WTC11 (cell line): ENCODE results near the gene TNN. TPM values are rescaled to one million over a fixed set of nuclear protein-coding genes. Genes with fewer than 3 reads are reported as not detected.

ENCODE experiments used
- ATAC-seq: fragments of 200-7000 bp; cut with Tn5 transposase; 2 replicates; pipeline ENCODE4 v1.10.0; 2021; ENCODE audit warnings: mild to moderate bottlenecking, moderate library complexity
- CTCF ChIA-PET: fragments of 300-600 bp; sonication (Branson Sonifier 250); formaldehyde crosslinking; loops from one replicate; lab custom pipeline; 2021; ENCODE audit warnings: antibody characterized with exemption; lab: Charles Lee
- POLR2A ChIA-PET: fragments of 350-600 bp; sonication (Branson Sonifier 250); formaldehyde crosslinking; loops from one replicate; lab custom pipeline; 2021; ENCODE audit warnings: antibody characterized with exemption; lab: Charles Lee
- DNase-seq: peaks from one replicate; pipeline ENCODE4 v3.0.0; 2021; ENCODE audit warnings: low spot score
- H3K27ac Mint-ChIP-seq: 2 replicates; pipeline ENCODE4 v1.8.0; 2021; ENCODE audit warnings: mixed read lengths
- H3K27me3 Mint-ChIP-seq: 2 replicates; pipeline ENCODE4 v1.8.0; 2021; ENCODE audit warnings: low read depth, mild to moderate bottlenecking, moderate library complexity, mixed read lengths
- H3K36me3 Mint-ChIP-seq: 2 replicates; pipeline ENCODE4 v1.8.0; 2021; ENCODE audit warnings: mixed read lengths
- H3K4me1 Mint-ChIP-seq: 2 replicates; pipeline ENCODE4 v1.8.0; 2022; ENCODE audit warnings: mixed read lengths
- H3K4me3 Mint-ChIP-seq: 2 replicates; pipeline ENCODE4 v1.8.0; 2021; ENCODE audit warnings: mild to moderate bottlenecking, moderate library complexity, mixed read lengths
- H3K9me3 Mint-ChIP-seq: 2 replicates; pipeline ENCODE4 v1.8.0; 2021; ENCODE audit warnings: mixed read lengths
- ATF1 ChIP-seq: sonication (generic); formaldehyde crosslinking; IDR thresholded peaks from 2 replicates; pipeline ENCODE4 v1.8.1; 2023; ENCODE audit warnings: mild to moderate bottlenecking, moderate library complexity, missing genetic modification reagents
- FOXJ3 ChIP-seq: sonication (generic); formaldehyde crosslinking; IDR thresholded peaks from 2 replicates; pipeline ENCODE4 v1.9.0; 2021; ENCODE audit warnings: missing genetic modification reagents, mild to moderate bottlenecking, borderline replicate concordance
- FOXP1 ChIP-seq: sonication (generic); formaldehyde crosslinking; IDR thresholded peaks from 2 replicates; pipeline ENCODE4 v1.8.0; 2022; ENCODE audit warnings: missing genetic modification reagents, mild to moderate bottlenecking, moderate library complexity, borderline replicate concordance
- GABPB1 ChIP-seq: sonication (generic); formaldehyde crosslinking; IDR thresholded peaks from 2 replicates; pipeline ENCODE4 v1.8.1; 2023; ENCODE audit warnings: mild to moderate bottlenecking, missing genetic modification reagents
- IRF2 ChIP-seq: sonication (generic); formaldehyde crosslinking; IDR thresholded peaks from 2 replicates; pipeline ENCODE4 v1.8.0; 2022; ENCODE audit warnings: low read depth, missing genetic modification reagents, borderline replicate concordance
- MXD4 ChIP-seq: fragments of 250-450 bp; sonication (Bioruptor Pico); IDR thresholded peaks from 2 replicates; pipeline ENCODE4 v1.8.0; 2021; ENCODE audit warnings: mild to moderate bottlenecking, moderate library complexity, borderline replicate concordance
- NFE2L1 ChIP-seq: sonication (generic); formaldehyde crosslinking; IDR thresholded peaks from 2 replicates; pipeline ENCODE4 v1.8.1; 2023; ENCODE audit warnings: missing genetic modification reagents
- NFYB ChIP-seq: sonication (generic); formaldehyde crosslinking; conservative IDR thresholded peaks from 2 replicates; pipeline ENCODE4 v1.8.0; 2022; ENCODE audit warnings: low read depth, missing genetic modification reagents
- NR2C2 ChIP-seq: sonication (generic); formaldehyde crosslinking; IDR thresholded peaks from 2 replicates; pipeline ENCODE4 v1.8.0; 2022; ENCODE audit warnings: mild to moderate bottlenecking, missing genetic modification reagents
- NR3C1 ChIP-seq: sonication (generic); formaldehyde crosslinking; conservative IDR thresholded peaks from 2 replicates; pipeline ENCODE4 v1.8.1; 2023; ENCODE audit warnings: low read depth, mild to moderate bottlenecking, missing genetic modification reagents
- RELA ChIP-seq: sonication (generic); formaldehyde crosslinking; IDR thresholded peaks from 2 replicates; pipeline ENCODE4 v1.8.1; 2022; ENCODE audit warnings: missing genetic modification reagents, mild to moderate bottlenecking, borderline replicate concordance
- SOX15 ChIP-seq: fragments of 250-450 bp; sonication (Bioruptor Pico); IDR thresholded peaks from 2 replicates; pipeline ENCODE4 v1.9.0; 2021; ENCODE audit warnings: mild to moderate bottlenecking
- TCF7 ChIP-seq: sonication (generic); formaldehyde crosslinking; IDR thresholded peaks from 2 replicates; pipeline ENCODE4 v1.8.0; 2022; ENCODE audit warnings: mild to moderate bottlenecking, low read depth, missing genetic modification reagents, moderate library complexity
- TEAD1 ChIP-seq: sonication (generic); formaldehyde crosslinking; IDR thresholded peaks from 2 replicates; pipeline ENCODE4 v1.8.0; 2022; ENCODE audit warnings: mild to moderate bottlenecking, missing genetic modification reagents
- ZBTB21 ChIP-seq: sonication (generic); formaldehyde crosslinking; IDR thresholded peaks from 2 replicates; pipeline ENCODE4 v1.8.1; 2023; ENCODE audit warnings: mild to moderate bottlenecking, missing genetic modification reagents, borderline replicate concordance
- ZNF219 ChIP-seq: sonication (generic); formaldehyde crosslinking; IDR thresholded peaks from 2 replicates; pipeline ENCODE4 v1.8.0; 2023; ENCODE audit warnings: missing genetic modification reagents, mild to moderate bottlenecking, borderline replicate concordance
- ZNF423 ChIP-seq: fragments of 250-450 bp; sonication (Bioruptor Pico); IDR thresholded peaks from 2 replicates; pipeline ENCODE4 v2.1.2; 2022; ENCODE audit warnings: mild to moderate bottlenecking, moderate library complexity
- total RNA-seq: library from RNA; stranded (reverse); gene quantifications from 3 replicates; pipeline ENCODE4 v1.2.3, GENCODE V29; 2021
- TF ChIP-seq, protein P1 (sequence below): sonication (generic); formaldehyde crosslinking; IDR thresholded peaks from 2 replicates; pipeline ENCODE4 v1.8.0; 2023; ENCODE audit warnings: missing genetic modification reagents
- TF ChIP-seq, protein P2 (sequence below): fragments of 250-450 bp; sonication (Bioruptor Pico); IDR thresholded peaks from 2 replicates; pipeline ENCODE4 v1.8.0; 2021; ENCODE audit warnings: mild to moderate bottlenecking
- TF ChIP-seq, protein P3 (sequence below): sonication (generic); formaldehyde crosslinking; conservative IDR thresholded peaks from 2 replicates; pipeline ENCODE4 v1.8.1; 2022; ENCODE audit warnings: mild to moderate bottlenecking, missing genetic modification reagents
- TF ChIP-seq, protein P4 (sequence below): sonication (generic); formaldehyde crosslinking; IDR thresholded peaks from 2 replicates; pipeline ENCODE4 v1.8.1; 2022; ENCODE audit warnings: low read depth, mild to moderate bottlenecking, moderate library complexity, missing genetic modification reagents, borderline replicate concordance
- TF ChIP-seq, protein P5 (sequence below): fragments of 250-450 bp; sonication (Bioruptor Pico); IDR thresholded peaks from 2 replicates; pipeline ENCODE4 v1.9.0; 2021; ENCODE audit warnings: mild to moderate bottlenecking
- TF ChIP-seq, protein P6 (sequence below): sonication (generic); formaldehyde crosslinking; IDR thresholded peaks from 2 replicates; pipeline ENCODE4 v1.8.1; 2022; ENCODE audit warnings: mild to moderate bottlenecking, moderate library complexity, missing genetic modification reagents
- TF ChIP-seq, protein P7 (sequence below): fragments of 250-450 bp; sonication (Bioruptor Pico); conservative IDR thresholded peaks from 2 replicates; pipeline ENCODE4 v1.9.0; 2021; ENCODE audit warnings: mild to moderate bottlenecking
- TF ChIP-seq, protein P8 (sequence below): sonication (generic); formaldehyde crosslinking; IDR thresholded peaks from 2 replicates; pipeline ENCODE4 v1.8.1; 2022; ENCODE audit warnings: mild to moderate bottlenecking, missing genetic modification reagents, moderate library complexity, borderline replicate concordance

TNN gene
- total RNA-seq, 1 experiment from 2014 or later = 0.44 TPM

DNA sequence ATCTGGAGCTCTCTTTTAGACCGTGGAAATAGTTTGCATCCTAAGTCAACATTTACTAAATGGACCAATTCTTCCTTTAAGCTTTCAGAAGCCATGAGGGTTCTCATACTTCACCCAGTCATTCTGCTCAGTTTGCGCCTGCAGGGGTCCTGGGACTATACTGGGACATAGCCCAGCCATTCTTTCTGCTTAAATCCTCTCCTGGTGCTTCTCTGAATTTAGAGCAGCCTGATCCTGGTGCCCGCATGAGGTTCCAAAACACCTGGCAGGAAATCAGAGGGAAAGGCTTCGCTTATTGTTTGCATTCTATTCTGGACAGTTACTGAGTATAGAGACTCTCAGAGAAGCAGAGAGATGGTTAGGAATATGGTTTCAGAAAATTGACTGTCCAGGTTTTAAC, 27.0 kb downstream of the TNN start:
- Mint-ChIP-seq H3K9me3 (no peaks in the 10 kb centered on the region), H3K27ac (no peak overlapping the region), H3K36me3 (no peaks in the 10 kb centered on the region), H3K27me3 (no peaks in the 10 kb centered on the region), H3K4me3 (no peak overlapping the region), H3K4me1 (no peaks in the 10 kb centered on the region)
- POLR2A ChIA-PET = no interaction called here
- DNase-seq (no peak), ATAC-seq (no peak)
- CTCF ChIA-PET = no interaction called here
- TF ChIP-seq, protein P1, sequence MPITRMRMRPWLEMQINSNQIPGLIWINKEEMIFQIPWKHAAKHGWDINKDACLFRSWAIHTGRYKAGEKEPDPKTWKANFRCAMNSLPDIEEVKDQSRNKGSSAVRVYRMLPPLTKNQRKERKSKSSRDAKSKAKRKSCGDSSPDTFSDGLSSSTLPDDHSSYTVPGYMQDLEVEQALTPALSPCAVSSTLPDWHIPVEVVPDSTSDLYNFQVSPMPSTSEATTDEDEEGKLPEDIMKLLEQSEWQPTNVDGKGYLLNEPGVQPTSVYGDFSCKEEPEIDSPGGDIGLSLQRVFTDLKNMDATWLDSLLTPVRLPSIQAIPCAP = no peak
- TF ChIP-seq, protein P2, sequence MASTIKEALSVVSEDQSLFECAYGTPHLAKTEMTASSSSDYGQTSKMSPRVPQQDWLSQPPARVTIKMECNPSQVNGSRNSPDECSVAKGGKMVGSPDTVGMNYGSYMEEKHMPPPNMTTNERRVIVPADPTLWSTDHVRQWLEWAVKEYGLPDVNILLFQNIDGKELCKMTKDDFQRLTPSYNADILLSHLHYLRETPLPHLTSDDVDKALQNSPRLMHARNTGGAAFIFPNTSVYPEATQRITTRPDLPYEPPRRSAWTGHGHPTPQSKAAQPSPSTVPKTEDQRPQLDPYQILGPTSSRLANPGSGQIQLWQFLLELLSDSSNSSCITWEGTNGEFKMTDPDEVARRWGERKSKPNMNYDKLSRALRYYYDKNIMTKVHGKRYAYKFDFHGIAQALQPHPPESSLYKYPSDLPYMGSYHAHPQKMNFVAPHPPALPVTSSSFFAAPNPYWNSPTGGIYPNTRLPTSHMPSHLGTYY (CRISPR knock-in tag) = no peak
- TF ChIP-seq, protein P3, sequence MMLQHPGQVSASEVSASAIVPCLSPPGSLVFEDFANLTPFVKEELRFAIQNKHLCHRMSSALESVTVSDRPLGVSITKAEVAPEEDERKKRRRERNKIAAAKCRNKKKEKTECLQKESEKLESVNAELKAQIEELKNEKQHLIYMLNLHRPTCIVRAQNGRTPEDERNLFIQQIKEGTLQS (CRISPR knock-in tag) = no peak
- TF ChIP-seq NFE2L1 = no peak
- no peak for TF ChIP-seq ZNF219
- no peak for TF ChIP-seq NR3C1 (CRISPR knock-in tag)
- TF ChIP-seq RELA (CRISPR knock-in tag) = no peak
- no peak for TF ChIP-seq IRF2 (CRISPR knock-in tag)
- TF ChIP-seq TCF7 (CRISPR knock-in tag) = no peak
- TF ChIP-seq FOXP1 = no peak
- TF ChIP-seq, protein P4, sequence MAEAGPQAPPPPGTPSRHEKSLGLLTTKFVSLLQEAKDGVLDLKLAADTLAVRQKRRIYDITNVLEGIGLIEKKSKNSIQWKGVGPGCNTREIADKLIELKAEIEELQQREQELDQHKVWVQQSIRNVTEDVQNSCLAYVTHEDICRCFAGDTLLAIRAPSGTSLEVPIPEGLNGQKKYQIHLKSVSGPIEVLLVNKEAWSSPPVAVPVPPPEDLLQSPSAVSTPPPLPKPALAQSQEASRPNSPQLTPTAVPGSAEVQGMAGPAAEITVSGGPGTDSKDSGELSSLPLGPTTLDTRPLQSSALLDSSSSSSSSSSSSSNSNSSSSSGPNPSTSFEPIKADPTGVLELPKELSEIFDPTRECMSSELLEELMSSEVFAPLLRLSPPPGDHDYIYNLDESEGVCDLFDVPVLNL (CRISPR knock-in tag) = no peak
- TF ChIP-seq, protein P5, sequence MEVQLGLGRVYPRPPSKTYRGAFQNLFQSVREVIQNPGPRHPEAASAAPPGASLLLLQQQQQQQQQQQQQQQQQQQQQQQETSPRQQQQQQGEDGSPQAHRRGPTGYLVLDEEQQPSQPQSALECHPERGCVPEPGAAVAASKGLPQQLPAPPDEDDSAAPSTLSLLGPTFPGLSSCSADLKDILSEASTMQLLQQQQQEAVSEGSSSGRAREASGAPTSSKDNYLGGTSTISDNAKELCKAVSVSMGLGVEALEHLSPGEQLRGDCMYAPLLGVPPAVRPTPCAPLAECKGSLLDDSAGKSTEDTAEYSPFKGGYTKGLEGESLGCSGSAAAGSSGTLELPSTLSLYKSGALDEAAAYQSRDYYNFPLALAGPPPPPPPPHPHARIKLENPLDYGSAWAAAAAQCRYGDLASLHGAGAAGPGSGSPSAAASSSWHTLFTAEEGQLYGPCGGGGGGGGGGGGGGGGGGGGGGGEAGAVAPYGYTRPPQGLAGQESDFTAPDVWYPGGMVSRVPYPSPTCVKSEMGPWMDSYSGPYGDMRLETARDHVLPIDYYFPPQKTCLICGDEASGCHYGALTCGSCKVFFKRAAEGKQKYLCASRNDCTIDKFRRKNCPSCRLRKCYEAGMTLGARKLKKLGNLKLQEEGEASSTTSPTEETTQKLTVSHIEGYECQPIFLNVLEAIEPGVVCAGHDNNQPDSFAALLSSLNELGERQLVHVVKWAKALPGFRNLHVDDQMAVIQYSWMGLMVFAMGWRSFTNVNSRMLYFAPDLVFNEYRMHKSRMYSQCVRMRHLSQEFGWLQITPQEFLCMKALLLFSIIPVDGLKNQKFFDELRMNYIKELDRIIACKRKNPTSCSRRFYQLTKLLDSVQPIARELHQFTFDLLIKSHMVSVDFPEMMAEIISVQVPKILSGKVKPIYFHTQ (CRISPR knock-in tag) = no peak
- TF ChIP-seq FOXJ3 = no peak
- TF ChIP-seq TEAD1 (CRISPR knock-in tag) = no peak
- TF ChIP-seq, protein P6, sequence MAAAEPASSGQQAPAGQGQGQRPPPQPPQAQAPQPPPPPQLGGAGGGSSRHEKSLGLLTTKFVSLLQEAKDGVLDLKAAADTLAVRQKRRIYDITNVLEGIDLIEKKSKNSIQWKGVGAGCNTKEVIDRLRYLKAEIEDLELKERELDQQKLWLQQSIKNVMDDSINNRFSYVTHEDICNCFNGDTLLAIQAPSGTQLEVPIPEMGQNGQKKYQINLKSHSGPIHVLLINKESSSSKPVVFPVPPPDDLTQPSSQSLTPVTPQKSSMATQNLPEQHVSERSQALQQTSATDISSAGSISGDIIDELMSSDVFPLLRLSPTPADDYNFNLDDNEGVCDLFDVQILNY (CRISPR knock-in tag) = no peak
- no peak for TF ChIP-seq ZBTB21 (CRISPR knock-in tag)

DNA sequence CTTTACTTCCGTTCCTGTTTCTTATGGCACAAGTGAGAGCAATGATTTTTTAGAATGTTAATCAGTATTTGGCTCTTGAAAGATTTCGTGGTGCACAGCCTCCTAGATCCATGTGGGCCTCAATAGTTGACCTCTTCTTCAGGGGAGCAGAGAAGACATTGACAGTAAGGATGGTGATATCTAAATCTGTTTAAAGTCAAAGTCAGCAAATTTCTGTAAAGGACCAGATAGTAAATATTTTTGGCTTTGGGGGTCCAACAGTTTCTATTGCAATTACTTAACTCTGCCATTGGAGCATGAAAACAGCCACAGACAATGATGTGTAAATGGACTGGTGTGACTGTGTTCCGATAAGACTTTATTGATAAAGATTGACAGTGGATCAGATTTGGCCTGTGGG, 27.4 kb downstream of the TNN start:
- H3K36me3 Mint-ChIP-seq = no peaks in the 10 kb centered on the region
- H3K27me3 Mint-ChIP-seq = no peaks in the 10 kb centered on the region; the same call in 1 of the 2 replicates
- no peak overlapping the region for H3K4me3 Mint-ChIP-seq
- DNase-seq (no peak), ATAC-seq (no peak)
- POLR2A ChIA-PET = no interaction called here
- no peaks in the 10 kb centered on the region for H3K4me1 Mint-ChIP-seq
- CTCF ChIA-PET = interaction anchor here (1.0 kb wide), 1 partner anchor 57 kb away, joined by 3 read pairs; no protein-coding TSS in a partner anchor
- H3K27ac Mint-ChIP-seq = no peak overlapping the region
- no peaks in the 10 kb centered on the region for H3K9me3 Mint-ChIP-seq
- no peak for TF ChIP-seq NFYB (CRISPR knock-in tag)
- TF ChIP-seq, protein P3 (CRISPR knock-in tag) = no peak
- TF ChIP-seq SOX15 = no peak
- no peak for TF ChIP-seq NR2C2 (CRISPR knock-in tag)
- no peak for TF ChIP-seq GABPB1 (CRISPR knock-in tag)
- TF ChIP-seq, protein P7, sequence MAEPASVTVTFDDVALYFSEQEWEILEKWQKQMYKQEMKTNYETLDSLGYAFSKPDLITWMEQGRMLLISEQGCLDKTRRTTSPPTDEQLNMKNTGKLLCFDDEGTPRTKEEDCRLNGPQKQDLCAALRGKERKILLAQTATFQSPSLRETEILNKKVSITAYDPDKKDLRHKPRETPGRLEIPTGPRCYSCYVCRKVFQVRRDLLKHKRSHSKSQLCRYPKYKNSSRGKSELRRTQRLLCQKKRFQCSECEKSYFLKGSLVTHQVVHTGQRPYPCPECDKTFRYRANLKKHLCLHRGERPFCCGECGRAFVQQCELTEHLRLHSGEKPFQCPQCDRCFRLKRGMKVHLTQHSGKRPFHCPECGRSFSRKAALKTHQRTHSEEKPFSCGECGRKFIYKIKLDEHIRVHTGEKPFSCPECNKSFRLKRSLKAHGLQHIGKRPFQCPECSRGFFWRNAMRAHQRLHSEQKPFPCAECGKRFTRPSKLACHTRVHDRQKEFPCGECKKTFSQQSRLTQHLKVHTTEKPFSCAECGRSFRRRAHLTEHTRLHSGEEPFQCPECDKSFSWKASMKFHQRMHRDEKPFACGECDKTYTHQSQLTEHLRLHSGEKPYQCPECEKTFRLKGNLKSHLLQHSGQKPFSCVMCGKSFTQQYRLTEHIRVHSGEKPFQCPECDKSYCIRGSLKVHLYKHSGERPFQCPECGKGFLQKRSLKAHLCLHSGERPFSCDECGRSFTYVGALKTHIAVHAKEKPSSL = no peak
- TF ChIP-seq MXD4 = no peak
- no peak for TF ChIP-seq IRF2 (CRISPR knock-in tag)
- TF ChIP-seq, protein P8, sequence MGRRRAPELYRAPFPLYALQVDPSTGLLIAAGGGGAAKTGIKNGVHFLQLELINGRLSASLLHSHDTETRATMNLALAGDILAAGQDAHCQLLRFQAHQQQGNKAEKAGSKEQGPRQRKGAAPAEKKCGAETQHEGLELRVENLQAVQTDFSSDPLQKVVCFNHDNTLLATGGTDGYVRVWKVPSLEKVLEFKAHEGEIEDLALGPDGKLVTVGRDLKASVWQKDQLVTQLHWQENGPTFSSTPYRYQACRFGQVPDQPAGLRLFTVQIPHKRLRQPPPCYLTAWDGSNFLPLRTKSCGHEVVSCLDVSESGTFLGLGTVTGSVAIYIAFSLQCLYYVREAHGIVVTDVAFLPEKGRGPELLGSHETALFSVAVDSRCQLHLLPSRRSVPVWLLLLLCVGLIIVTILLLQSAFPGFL (CRISPR knock-in tag) = no peak
- no peak for TF ChIP-seq ZNF423 (CRISPR knock-in tag)
- no peak for TF ChIP-seq ATF1 (CRISPR knock-in tag)
